Neural cell (in vitro differentiated cells): ENCODE data around the gene EIF5.

Experiments
- EZH2 ChIP-seq: fragments of 200-600, 300-800 bp; shearing (Covaris generic), sonication (generic); IDR thresholded peaks from 2 replicates; pipeline ENCODE4 v1.6.1; 2014; ENCODE audit warnings: antibody characterized with exemption, low read length, borderline replicate concordance, mild to moderate bottlenecking; ENCODE audit not compliant: insufficient read depth, poor library complexity, severe bottlenecking
- POLR2AphosphoS5 ChIP-seq: IDR thresholded peaks from 2 replicates; pipeline ENCODE4 v1.6.1; 2012
- RAD21 ChIP-seq: fragments of 450-650 bp; conservative IDR thresholded peaks from 2 replicates; pipeline ENCODE4 v1.6.1; 2014; ENCODE audit warnings: antibody characterized with exemption, mild to moderate bottlenecking, moderate library complexity
- SMC3 ChIP-seq: fragments of 450-650 bp; conservative IDR thresholded peaks from 2 replicates; pipeline ENCODE4 v1.6.1; 2014; ENCODE audit warnings: antibody characterized with exemption, mild to moderate bottlenecking, moderate library complexity; ENCODE audit not compliant: poor library complexity
- TF ChIP-seq, protein P1 (sequence below): fragments of 450-650 bp; IDR thresholded peaks from 2 replicates; pipeline ENCODE4 v1.5.1; 2014; ENCODE audit warnings: antibody characterized with exemption, mild to moderate bottlenecking, moderate library complexity; ENCODE audit not compliant: poor library complexity, severe bottlenecking

GRCh38 chr14:103317251-103317650 is 16.8 kb upstream of the EIF5 start:
- TF ChIP-seq POLR2AphosphoS5 (no peak), SMC3 (no peak), EZH2 (no peak), RAD21 (no peak)
- TF ChIP-seq, protein P1, sequence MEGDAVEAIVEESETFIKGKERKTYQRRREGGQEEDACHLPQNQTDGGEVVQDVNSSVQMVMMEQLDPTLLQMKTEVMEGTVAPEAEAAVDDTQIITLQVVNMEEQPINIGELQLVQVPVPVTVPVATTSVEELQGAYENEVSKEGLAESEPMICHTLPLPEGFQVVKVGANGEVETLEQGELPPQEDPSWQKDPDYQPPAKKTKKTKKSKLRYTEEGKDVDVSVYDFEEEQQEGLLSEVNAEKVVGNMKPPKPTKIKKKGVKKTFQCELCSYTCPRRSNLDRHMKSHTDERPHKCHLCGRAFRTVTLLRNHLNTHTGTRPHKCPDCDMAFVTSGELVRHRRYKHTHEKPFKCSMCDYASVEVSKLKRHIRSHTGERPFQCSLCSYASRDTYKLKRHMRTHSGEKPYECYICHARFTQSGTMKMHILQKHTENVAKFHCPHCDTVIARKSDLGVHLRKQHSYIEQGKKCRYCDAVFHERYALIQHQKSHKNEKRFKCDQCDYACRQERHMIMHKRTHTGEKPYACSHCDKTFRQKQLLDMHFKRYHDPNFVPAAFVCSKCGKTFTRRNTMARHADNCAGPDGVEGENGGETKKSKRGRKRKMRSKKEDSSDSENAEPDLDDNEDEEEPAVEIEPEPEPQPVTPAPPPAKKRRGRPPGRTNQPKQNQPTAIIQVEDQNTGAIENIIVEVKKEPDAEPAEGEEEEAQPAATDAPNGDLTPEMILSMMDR: no peak
